Measurements from ENCODE around the gene SSBP3.

The SSBP3 gene

DNA sequence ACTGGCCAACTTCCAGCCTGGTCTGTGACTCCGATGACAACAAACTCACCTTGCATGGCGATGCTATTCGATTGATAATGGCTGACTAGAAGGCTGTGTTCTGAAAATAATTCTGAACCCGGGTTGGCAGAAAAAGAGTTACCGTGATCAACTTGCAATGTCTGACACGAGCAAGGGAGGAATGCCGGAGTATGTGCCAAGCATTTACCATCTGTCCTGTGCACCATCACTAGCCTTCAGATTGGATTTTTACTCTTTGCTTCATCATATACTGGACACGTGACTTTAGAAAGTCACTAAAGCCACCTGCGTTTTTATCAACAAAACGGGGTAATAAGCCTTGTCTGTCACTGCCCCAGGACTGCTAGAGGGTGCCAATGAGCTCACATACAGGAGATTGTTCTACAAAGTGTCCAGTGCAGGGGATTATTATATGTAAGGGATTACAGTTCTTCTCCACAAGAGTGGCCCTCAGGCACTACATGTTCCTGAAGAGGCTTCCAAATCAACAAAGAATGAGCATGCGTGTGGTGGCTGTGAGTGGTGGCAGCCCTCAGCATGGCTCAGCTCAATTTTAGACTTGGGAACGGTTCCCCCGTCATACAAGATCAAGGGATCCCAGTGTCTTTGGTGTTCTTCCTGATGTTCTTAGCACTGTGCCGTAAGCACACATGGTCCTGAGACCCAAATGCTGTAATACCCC, 35.8 kb downstream of the SSBP3 start:
- FAIRE-seq: no peak

DNA sequence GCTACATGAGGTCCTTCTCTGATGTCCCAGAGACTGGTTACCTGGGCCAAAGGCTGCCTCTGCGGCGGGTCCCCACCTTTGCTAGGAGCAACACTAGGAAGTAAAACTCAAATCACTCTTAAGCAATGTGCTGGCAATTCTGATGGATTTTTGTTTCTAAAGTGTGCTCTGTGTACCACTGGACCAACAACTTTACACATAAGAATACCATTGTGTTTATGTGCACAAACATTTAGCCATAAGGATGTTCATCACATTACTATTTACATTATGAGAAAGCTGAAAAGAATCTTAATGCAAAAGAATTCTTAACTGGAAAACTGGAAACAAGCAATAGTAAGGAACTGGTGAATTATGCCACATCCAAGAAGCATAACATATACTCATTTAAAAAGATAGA, 38.6 kb downstream of the SSBP3 start:
- FAIRE-seq: no peak

DNA sequence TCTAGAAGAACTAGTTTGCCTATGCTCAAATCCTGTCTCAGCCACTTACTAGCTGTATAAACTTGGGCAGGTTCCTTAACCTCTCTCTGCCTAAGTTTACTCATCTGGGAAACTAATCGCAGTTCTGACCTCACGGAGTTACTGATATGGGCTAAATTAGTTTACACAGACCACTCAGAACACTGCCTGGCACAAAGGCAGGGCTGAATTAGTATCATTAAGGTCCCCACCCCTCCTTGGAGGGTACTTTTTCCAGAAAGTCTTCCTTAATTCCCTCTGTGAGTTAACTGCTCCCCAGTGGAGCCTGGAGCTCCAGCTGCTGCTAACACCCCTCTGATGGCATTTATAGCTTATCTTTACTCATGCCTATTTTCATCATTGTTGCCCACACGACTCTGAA, 40.3 kb downstream of the SSBP3 start:
- no peak for FAIRE-seq

DNA sequence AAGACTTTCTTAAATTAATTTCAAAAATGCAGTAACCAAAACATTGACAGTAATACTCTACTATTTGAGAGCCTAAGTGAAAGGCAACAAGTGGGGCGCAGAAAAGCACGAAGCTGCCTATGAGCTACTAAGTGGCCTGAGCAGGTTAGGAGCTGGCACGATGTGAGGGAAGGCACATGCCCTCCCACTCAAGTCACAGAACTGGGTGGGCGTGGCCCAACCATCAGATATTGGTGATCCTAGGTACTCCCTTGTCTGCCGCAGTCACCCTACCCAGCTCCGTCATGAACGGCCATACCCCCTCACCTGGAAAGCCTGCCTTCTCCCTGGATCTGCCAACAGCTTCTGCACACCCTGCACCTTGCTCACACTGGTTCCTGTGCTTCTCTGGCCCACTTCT, 40.8 kb downstream of the SSBP3 start:
- no peak for FAIRE-seq

DNA sequence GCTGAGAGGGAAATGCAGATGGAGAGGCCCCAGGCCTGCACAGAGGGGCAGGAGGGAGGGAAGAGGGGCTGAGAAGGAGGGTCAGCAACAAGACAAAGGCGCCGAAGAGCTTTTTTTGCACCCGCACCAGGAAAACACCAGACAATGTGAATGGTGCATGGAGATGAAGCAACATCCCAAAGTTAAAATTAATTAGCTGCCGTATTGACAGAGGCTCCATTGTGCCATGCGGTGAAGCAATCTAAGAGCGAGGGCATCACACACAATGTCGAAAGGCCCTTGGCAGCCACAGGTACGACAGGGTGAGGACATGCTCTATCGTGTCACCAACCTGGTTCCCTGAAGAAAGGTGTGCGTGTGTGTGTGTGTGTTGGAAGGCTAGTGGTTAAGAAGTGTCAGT, 41.2 kb downstream of the SSBP3 start:
- FAIRE-seq: no peak

DNA sequence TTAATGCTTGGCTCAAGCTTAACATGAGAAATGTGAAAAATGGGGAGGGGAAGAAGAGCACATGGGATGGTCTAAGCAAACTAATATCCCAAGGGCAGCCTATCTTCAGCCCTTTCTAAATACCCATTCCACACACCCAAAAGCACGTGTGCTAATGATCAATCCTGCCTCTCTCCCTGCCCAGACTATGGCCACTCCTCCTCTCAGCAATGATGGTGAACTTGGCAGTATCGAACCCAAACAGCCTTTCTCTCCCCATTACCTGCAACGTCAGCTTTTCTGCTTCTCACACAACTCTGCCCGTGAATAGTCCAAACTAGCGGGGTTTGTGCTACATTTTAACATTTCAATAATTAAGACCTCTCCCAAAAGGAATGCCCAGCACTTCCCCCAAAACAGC, 41.6 kb downstream of the SSBP3 start:
- no peak for FAIRE-seq

DNA sequence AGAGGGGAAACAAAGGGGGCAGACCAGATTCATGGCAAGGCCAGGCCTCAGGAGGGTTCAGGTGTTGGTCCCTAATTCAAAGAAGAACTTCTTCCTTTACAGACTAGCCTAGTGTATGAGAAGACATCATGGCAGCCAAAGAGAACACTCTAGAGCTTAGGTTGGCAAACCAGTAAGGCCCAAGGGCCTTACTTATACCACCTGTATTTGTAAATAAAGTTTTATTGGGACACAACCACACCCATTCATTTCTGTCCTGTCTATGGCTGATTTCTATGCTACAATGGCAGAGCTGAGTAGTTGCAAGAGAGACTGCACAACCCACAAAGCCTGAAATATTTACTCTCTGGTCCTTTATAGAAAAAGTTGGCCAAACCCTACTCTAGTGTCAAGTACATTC, 42.3 kb downstream of the SSBP3 start:
- FAIRE-seq: no peak

DNA sequence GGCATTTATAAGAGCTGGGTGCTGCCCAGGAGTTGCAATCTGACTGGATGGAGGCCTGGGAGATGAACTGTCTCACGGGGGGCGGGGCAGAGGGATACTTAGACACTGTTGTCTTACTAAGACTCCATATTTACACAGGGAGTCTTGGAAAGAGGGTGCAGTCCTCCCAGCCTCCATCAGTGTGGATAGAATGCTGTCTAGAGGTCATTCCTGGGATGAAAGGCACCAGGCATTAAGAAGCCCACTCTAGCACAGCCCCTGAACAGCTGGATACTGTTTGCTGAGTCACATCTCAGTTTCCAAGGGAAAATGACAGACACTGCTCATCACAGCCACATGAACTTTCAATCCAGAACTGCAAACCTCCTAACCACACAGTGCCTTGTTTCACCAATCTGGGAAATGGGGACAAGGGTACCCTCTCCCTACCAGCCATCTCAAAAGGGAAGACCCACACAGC, 43.3 kb downstream of the SSBP3 start:
- FAIRE-seq: no peak

DNA sequence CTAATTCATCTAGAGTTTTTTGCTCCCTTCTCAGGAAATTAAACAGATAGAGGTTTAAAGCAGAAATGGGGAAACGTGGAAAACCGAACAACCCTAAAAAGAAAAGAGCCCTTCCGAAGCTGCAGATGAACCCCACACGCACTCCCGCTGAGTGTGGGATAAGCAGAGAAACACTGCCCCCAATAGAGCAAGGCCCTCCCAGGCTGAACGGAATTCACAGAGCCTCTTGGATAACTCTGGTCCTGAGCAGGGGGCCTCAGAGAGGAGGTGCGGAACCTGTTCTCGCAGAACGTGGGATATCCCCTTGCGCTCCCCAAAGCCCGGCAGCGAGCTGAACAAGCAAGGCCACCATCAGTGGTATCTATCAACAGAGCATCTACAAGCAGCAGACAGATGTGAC, 44.9 kb downstream of the SSBP3 start:
- FAIRE-seq: no peak

DNA sequence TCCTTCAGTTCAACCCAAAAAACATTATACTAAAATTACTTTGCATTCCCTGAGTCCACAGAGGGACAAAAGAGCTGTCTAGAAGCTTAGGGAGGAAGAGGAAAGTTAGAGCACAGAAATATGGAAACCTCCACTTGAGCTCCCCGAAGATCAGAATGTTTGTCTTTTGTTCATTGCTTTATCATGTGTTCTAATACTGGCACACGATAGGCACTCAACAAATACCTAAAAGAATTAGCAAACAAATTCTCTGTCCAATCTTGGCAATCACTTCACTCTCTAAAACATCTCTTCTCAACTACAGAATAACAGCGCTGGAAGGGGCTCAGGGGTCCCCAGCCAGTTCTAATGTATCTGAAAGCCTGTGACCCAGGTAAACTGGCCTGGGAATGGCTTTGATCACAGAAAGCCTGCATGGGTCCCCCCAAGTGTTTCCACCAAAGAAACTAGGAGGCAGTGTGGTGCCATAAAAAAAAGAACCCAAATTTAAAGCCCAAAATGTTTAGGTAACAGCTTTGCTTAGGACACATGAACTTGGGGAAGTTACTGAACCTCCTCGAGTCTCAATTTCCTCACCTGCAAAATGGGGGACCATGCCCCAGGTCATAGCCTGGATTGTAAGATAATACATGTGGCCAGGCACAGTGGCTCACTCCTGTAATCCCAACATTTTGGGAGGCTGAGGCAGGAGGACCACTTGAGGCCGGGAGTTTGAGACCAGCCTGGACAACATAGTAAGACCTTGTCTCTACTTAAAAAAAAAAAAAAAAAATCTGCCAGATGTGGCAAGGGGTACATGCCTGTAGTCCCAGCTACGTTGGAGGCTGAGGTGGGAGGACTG, 45.8 kb downstream of the SSBP3 start:
- no peak for FAIRE-seq

DNA sequence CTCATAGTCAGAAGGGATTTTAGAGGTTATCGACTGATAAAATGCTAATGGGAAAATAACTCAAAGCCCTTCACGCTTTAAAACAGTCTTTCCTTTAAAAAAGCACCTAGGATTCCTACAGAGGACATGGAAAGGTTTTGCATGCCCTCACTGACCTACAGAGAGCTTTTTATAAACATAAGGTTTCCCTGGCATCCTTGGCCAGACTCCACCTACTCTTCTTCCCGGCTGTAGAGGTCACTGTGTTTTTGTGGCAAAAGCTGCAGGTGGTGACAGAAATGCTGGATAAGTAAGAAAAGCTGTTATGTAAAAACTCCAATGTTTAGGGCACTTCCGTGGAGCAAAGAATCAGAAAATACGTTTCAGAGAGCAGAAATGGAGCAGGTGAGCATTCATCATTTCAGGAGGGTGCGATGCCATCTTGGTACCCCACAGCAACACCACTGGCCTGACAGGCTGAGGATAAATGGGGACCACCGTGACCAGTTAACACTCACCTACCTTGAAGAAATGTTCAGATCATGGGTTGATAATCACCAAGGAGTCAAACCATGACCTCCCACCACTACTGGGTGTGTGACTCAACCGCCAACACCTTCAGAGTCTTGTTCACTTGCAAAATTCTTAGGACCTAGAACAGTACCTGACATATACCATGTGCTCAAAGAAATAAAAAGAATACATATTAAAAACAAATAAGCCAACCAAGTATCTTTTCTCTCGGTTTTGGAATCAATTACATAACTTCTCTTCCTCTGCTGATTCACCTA, 46.6 kb downstream of the SSBP3 start:
- FAIRE-seq: no peak

DNA sequence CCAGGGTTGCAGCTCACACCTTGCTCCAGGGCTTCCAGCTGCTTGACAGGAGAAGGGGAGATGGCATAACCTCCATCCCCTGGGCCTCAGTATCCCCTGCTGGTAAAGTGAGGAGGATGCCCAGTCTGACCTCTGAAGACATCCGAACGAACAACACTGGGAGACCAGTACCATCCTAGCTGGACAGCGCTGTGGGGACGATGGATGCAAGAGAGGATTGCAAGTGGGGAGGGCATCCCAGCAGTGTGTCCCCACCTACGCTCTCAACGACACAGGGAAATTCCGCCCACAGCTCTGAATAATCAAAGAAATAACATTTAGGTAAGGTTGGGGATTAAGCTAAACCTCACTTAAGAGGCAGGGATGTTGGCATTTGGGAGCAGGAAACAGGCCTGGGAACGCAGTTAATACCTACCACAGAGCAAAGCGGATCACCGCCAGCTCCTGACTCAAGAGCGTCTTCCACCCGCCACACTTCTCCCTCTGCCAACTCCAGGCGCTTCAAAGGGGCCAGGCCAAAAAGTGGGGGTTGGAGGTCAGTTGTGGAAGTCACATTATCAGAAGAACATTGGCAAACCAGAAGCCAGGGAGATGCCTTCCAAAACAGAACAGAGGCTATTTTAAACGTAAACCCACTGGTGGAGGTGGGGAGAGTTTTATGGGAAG, 47.6 kb downstream of the SSBP3 start:
- FAIRE-seq: no peak

DNA sequence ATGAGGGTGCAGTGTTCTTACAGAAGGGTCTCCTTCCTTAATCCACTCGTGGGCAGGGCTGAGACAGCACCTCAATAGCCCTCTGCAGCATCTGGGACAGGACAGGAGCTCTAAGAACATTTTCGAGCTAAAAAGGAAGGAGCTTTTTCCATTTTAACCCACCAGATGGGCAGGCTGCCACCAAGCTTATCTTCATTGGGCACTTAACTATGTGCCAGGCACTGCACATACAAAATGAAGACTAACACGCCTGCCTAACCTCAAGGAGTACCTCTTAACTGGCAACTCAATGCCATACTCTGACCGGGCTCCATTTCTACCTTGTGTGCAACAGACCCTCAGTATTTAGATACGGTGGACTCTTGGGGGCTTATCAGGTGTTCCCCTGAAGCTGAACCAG, 48.2 kb downstream of the SSBP3 start:
- no peak for FAIRE-seq

DNA sequence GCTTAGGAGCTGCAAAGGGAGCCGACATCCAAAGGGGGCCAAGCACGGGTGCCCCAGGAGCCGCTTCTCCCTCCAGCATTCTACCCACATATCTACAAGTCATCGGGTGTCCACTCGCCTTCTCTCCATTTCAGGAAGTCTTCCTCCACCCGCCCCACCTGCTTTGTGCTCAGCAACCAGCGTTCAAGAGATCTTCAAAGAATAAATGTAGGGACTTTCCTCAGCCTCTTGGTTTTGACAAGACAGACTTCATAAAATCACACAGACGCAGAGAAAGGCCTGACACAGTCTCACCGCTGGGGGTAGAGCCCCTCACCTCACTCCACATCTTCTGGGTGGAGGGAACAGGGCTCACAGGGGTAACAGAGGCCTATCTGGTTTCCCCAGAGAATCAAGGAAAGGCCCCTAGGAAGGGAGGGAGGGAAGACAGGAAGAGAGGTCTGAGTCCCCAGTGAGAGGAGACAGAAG, 49.5 kb downstream of the SSBP3 start:
- FAIRE-seq: no peak

DNA sequence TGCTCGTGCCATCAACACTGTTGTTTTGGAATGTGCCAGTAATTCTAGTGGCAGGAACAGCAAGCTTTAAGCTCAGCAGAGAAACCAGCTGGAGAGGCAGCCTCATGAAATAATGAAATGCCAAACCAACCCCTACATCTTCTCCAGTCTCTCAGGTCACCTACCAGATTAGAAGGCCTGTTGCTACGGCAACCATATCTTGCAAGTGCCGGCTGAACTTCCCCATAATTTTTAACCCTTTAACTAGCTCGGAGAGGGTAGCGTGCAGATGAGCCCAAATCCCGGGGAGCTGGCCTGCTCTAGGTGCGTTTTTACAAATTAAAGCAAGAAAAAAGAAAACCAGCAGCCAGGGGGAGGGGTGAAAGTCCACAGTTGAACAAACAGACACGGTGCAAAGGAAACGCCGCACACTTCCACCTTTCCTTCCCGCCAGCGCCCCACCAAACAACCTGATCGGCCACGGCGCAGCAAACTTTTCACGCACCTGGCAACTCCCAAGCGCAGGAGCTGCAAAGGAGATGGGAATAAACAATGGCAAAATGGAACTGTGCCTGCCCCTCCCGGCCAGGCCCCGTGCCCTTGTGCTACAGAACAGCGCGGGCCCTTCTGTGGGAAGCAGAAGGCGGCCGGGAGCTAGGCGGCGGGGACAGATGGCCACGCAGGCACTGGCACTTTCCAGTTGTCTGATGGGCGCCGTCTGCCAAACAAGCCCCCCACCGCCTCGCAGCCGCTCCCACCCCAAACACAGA, 50.1 kb downstream of the SSBP3 start:
- no peak for FAIRE-seq

DNA sequence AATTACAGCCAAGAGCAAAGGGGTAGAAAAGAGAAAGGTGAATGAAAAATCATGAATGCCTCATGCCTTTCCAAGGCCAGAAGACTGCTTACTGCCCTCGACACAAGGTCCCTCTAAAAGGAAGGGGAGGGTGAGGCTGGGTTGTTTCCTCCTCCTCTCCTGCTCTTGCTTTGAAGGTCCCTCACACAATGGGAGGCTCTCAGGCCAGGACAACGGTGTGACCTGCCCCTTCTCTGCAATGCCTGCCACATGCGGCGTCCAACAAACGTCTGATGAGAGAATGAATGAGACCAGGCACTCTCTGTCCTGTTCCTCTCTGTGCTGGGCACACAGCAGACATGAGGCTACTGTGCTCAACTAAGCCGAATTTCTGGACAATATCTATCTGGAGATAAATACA, 51.3 kb downstream of the SSBP3 start:
- no peak for FAIRE-seq

DNA sequence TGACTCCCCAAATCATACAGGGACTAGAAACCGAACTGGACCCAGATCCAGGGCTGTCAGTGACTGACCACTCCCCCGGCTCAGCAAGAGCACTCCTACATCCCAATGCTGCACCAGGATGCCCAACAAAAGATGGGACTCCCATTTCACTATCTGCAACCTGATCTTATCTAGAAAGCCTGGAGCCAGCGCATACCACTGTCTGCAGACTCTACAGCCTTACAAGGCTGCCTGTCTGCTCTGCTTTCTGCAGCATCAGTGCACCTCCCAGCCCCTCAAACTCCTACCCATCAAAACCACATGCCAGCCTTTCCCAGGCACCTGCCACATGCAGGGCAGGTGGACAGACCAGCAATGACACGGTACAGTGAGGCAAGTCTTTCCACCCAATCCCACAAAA, 52.2 kb downstream of the SSBP3 start:
- no peak for FAIRE-seq

DNA sequence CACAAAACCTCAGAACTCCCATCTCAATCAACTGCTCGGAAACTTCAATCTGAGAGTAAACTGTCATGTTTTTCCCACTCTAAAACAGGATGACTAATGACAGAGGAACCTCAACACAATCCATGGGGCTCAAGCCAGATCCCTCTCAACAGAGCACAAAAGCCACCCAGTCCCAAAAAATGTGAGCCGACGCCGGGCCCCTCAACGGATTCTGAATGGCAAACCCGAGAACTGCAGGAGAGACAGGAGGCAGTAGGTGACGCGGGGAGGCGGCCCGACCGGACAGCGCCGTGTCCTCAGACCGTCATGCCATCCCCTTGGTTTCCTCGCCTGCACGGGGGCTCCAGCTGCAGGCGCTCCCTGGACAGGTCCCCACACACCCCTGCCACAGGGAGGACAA, 53.4 kb downstream of the SSBP3 start:
- FAIRE-seq: no peak

DNA sequence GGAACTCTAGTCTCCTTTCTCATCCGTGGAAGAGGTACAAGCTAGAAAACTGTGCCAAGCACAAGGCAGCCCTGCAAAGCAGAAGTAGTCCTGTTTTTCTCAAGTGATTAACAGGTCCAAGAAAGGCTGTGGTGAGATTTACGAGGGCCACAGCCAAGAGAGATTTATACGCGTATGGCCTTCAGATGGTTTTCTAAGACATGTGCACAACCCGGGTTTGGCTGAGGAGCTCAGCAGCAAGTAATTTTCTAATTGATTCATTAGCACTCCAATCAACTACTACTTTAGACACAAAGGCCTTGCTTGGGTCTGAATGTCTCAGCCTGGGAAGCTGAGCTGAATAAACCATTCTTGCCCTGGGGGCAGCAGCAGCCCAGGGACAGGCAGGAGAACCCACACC, 55.8 kb downstream of the SSBP3 start:
- FAIRE-seq: no peak

DNA sequence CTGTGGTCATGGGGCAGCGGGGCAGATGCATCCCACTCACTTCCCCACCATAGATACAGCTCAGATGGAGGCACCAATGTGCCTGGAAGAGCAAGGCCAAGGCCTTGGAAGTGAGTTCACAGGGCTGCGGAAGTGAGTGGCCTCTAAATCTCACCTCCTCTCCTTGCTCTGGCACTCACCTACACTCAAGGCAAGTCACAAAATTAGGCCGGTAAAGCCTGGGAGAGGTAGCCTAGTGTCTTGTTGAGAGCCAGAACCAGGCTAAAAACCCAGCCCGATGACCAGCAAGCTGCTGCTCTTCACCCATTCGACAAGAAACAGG, 57.5 kb downstream of the SSBP3 start:
- no peak for FAIRE-seq

DNA sequence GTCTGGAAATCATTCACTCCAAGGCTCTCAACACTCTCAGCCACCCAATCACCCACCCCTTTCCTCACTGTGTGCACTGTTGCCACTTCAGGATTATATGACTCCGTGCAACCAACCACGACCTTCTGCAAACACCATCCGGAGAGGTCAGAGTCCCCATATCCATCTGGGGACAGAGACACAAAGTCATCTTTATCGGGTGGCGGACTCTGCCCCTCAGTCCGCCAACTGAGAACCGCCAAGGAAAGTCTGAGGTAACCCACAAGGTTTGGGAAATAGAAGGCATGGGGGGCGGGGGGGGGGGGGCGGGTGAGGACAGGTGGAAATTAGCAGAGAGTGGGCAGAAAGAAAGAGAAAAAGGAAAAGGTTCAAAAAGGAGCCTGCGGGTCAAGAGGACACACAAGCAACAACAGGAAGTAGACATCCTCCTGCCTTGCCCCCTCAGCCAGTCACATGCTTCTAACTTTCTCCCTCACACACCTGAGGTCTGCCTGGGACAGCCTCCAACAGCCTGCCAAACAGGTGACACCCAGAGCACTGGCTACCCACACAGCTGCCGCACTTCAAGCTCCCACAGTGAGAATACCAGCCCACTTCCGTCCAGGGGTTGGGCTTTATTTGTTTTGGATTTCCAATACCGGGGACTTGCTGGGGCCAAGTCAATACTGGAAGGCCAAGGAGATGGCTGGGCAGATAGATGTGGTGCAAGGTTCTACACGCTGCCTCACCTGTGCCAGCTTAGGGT, 58.1 kb downstream of the SSBP3 start:
- FAIRE-seq: no peak

Measured in A204.1 (cell line).